RWPE2 (cell line): ENCODE results near the gene PDE4B.
"Not testable (repeated sequence)": the region's sequence is repeated elsewhere in the genome, so short reads cannot be mapped to it uniquely, and the experiment has no call there.

ENCODE experiments used
- ATAC-seq: fragments of 200-7000 bp; cut with Tn5 transposase; 3 replicates; pipeline ENCODE4 v1.9.1; 2021; ENCODE audit warnings: low read depth
- DNase-seq: peaks from one replicate; pipeline ENCODE4 v3.0.0-alpha.2; 2020; ENCODE audit warnings: low spot score
- H3K27ac ChIP-seq: fragments of 450-650 bp; 2 replicates; pipeline ENCODE4 v1.5.1; 2017; ENCODE audit warnings: mild to moderate bottlenecking; ENCODE audit not compliant: poor library complexity, severe bottlenecking
- H3K27me3 ChIP-seq: fragments of 250-450 bp; sonication (Bioruptor Pico); 2 replicates; pipeline ENCODE4 v1.5.1; 2021; ENCODE audit warnings: mild to moderate bottlenecking, moderate library complexity; ENCODE audit not compliant: insufficient read depth, poor library complexity, severe bottlenecking
- H3K36me3 ChIP-seq: fragments of 250-450 bp; sonication (Bioruptor Pico); 2 replicates; pipeline ENCODE4 v1.5.1; 2020; ENCODE audit warnings: low read depth, mild to moderate bottlenecking, moderate library complexity
- H3K4me1 ChIP-seq: fragments of 250-450 bp; sonication (Bioruptor Pico); 2 replicates; pipeline ENCODE4 v1.5.1; 2021; ENCODE audit warnings: mild to moderate bottlenecking, moderate library complexity; ENCODE audit not compliant: insufficient read depth, poor library complexity, severe bottlenecking
- H3K4me3 ChIP-seq: fragments of 250-450 bp; sonication (Bioruptor Pico); 2 replicates; pipeline ENCODE4 v1.5.1; 2021; ENCODE audit warnings: mild to moderate bottlenecking, moderate library complexity; ENCODE audit not compliant: severe bottlenecking
- H3K9me3 ChIP-seq: fragments of 250-450 bp; sonication (Bioruptor Pico); 2 replicates; pipeline ENCODE4 v1.5.1; 2021; ENCODE audit warnings: mild to moderate bottlenecking, moderate library complexity; ENCODE audit not compliant: severe bottlenecking
- CTCF ChIP-seq: fragments of 450-650 bp; IDR thresholded peaks from one replicate; pipeline ENCODE4 v1.5.1; 2017; ENCODE audit warnings: mild to moderate bottlenecking, moderate library complexity; ENCODE audit not compliant: poor library complexity, severe bottlenecking

Gene PDE4B

GRCh38 chr1:66090859-66091457 is 298.3 kb downstream of the PDE4B start:
- no peaks in the 10 kb centered on the region for H3K27me3 ChIP-seq
- no peak for ATAC-seq

DNA sequence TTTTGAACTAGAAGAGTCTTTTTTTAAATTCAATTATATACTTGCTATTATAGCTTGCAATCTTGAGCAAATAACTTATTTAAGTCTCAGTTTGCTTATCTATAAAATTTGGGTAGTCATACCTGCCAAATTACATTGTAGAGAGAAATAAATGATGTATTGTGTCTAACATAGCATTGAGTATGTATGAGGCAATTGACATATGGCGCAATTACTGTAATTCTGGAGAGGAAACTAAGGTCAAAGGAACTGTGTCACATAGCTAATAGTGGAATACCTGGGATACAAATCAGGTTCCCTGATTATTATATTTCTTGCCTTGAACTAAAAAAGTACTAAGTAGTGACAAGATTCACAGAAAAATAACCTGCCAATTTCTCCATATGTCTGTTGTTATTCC is 302.5 kb downstream of the PDE4B start:
- no peak overlapping the region for H3K27ac ChIP-seq
- DNase-seq (no peak), ATAC-seq (no peak)
- TF ChIP-seq CTCF: no peak
- H3K4me1 ChIP-seq: no peaks in the 10 kb centered on the region
- no peaks in the 10 kb centered on the region for H3K27me3 ChIP-seq
- no peaks in the 10 kb centered on the region for H3K9me3 ChIP-seq
- H3K4me3 ChIP-seq: no peak overlapping the region
- H3K36me3 ChIP-seq: no peaks in the 10 kb centered on the region

More at GRCh38 chr1:66090859-66091457, 298.3 kb downstream of the PDE4B start:
- Histone ChIP-seq H3K4me3 (no peak overlapping the region), H3K4me1 (no peaks in the 10 kb centered on the region), H3K36me3 (no peaks in the 10 kb centered on the region), H3K27ac (no peak overlapping the region), H3K9me3 (no peaks in the 10 kb centered on the region)
- no peak for TF ChIP-seq CTCF
- no peak for DNase-seq

- ATAC-seq, H3K36me3 ChIP-seq, H3K4me3 ChIP-seq, H3K27me3 ChIP-seq, DNase-seq, H3K9me3 ChIP-seq, H3K27ac ChIP-seq, H3K4me1 ChIP-seq: not testable (repeated sequence)
Measured at GRCh38 chr1:66100959-66101358, 308.3 kb downstream of the PDE4B start.

DNA sequence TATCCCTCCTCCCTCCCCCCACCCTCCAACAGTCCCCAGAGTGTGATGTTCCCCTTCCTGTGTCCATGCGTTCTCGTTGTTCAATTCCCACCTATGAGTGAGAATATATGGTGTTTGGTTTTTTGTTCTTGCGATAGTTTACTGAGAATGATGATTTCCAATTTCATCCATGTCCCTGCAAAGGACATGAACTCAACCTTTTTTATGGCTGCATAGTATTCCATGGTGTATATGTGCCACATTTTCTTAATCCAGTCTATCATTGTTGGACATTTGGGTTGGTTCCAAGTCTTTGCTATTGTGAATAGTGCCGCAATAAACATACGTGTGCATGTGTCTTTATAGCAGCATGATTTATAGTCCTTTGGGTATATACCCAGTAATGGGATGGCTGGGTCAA is 311.4 kb downstream of the PDE4B start:
- not testable (repeated sequence) for H3K27me3 ChIP-seq, H3K4me3 ChIP-seq, ATAC-seq, H3K36me3 ChIP-seq, H3K27ac ChIP-seq, H3K4me1 ChIP-seq, H3K9me3 ChIP-seq, DNase-seq

DNA sequence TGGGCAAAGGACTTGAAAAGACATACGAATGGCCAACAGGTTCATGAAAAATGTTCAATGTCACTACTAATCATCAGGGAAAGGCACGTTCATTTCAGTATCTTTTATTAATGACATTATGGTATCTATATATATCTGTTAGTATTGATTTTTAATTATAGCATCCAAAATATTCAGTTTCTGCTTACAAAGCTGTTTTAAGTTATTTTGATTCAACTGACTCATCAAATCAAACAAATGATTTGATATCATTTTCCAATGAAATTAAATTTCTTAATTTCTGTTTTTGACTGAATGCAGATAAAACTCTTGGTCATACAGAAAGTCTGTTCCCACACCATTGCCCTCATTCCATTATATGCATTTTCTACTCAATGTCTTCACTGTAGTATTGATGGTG is 315.9 kb downstream of the PDE4B start:
- Histone ChIP-seq H3K27ac (no peak overlapping the region), H3K36me3 (no peaks in the 10 kb centered on the region), H3K9me3 (no peaks in the 10 kb centered on the region), H3K27me3 (no peaks in the 10 kb centered on the region), H3K4me1 (no peaks in the 10 kb centered on the region), H3K4me3 (no peak overlapping the region)
- ATAC-seq: no peak
- no peak for DNase-seq
- no peak for TF ChIP-seq CTCF

DNA sequence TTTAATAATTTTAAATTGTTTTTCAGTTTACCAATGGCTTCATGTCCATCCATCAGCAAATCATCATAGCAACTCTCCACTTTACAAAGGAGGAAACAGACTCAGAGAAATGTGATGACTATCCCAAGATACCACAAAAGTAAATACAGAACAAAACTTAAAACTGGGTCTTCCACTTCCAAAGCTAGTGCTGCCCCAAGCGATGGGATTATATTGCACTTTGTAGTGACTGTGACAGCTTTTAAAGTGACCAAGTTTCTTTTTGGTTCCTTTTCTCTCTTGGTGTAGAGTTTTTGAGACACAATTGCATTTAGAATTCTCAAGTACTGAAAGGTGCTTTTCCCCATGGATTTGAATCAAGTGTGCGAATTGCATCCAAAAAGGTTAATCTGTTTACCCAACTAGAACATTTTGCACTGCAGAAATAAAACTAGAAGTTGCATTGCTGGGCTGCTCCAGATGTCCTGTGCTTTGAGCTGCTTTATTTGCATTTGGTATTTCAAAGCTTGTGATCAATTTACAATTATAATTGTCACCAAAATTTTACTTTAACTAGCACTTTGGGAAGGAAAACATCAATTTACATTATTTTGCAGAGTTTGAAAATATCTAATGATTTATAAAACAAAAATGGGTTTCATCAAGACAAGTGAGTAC is 320.2 kb downstream of the PDE4B start:
- H3K9me3 ChIP-seq: no peaks in the 10 kb centered on the region
- no peak for TF ChIP-seq CTCF
- no peaks in the 10 kb centered on the region for H3K36me3 ChIP-seq
- no peak for DNase-seq
- no peak overlapping the region for H3K4me3 ChIP-seq
- H3K27me3 ChIP-seq: no peaks in the 10 kb centered on the region
- no peak for ATAC-seq
- no peaks in the 10 kb centered on the region for H3K4me1 ChIP-seq
- H3K27ac ChIP-seq: no peak overlapping the region
